WTC11 (cell line): Measurements from ENCODE around the gene PCDHAC2. TPM values are rescaled to one million over a fixed set of nuclear protein-coding genes. Genes with fewer than 3 reads are reported as not detected.

Experiments used
- ATAC-seq: fragments of 200-7000 bp; cut with Tn5 transposase; 2 replicates; pipeline ENCODE4 v1.10.0; 2021; ENCODE audit warnings: mild to moderate bottlenecking, moderate library complexity
- CTCF ChIA-PET: fragments of 300-600 bp; sonication (Branson Sonifier 250); formaldehyde crosslinking; loops from one replicate; lab custom pipeline; 2021; ENCODE audit warnings: antibody characterized with exemption; lab: Charles Lee
- POLR2A ChIA-PET: fragments of 350-600 bp; sonication (Branson Sonifier 250); formaldehyde crosslinking; loops from one replicate; lab custom pipeline; 2021; ENCODE audit warnings: antibody characterized with exemption; lab: Charles Lee
- DNase-seq: peaks from one replicate; pipeline ENCODE4 v3.0.0; 2021; ENCODE audit warnings: low spot score
- H3K27ac Mint-ChIP-seq: 2 replicates; pipeline ENCODE4 v1.8.0; 2021; ENCODE audit warnings: mixed read lengths
- H3K27me3 Mint-ChIP-seq: 2 replicates; pipeline ENCODE4 v1.8.0; 2021; ENCODE audit warnings: low read depth, mild to moderate bottlenecking, moderate library complexity, mixed read lengths
- H3K36me3 Mint-ChIP-seq: 2 replicates; pipeline ENCODE4 v1.8.0; 2021; ENCODE audit warnings: mixed read lengths
- H3K4me1 Mint-ChIP-seq: 2 replicates; pipeline ENCODE4 v1.8.0; 2022; ENCODE audit warnings: mixed read lengths
- H3K4me3 Mint-ChIP-seq: 2 replicates; pipeline ENCODE4 v1.8.0; 2021; ENCODE audit warnings: mild to moderate bottlenecking, moderate library complexity, mixed read lengths
- H3K9me3 Mint-ChIP-seq: 2 replicates; pipeline ENCODE4 v1.8.0; 2021; ENCODE audit warnings: mixed read lengths
- AR ChIP-seq: fragments of 250-450 bp; sonication (Bioruptor Pico); IDR thresholded peaks from 2 replicates; pipeline ENCODE4 v1.9.0; 2021; ENCODE audit warnings: mild to moderate bottlenecking
- ATF6 ChIP-seq: sonication (generic); formaldehyde crosslinking; IDR thresholded peaks from 2 replicates; pipeline ENCODE4 v1.8.1; 2023; ENCODE audit warnings: mild to moderate bottlenecking, missing genetic modification reagents
- CTCF ChIP-seq: fragments of 200-600 bp; IDR thresholded peaks from 2 replicates; pipeline ENCODE4 v1.8.0; 2022; ENCODE audit warnings: antibody characterized with exemption
- ERG ChIP-seq: fragments of 250-450 bp; sonication (Bioruptor Pico); IDR thresholded peaks from 2 replicates; pipeline ENCODE4 v1.8.0; 2021; ENCODE audit warnings: mild to moderate bottlenecking
- FOXP1 ChIP-seq: sonication (generic); formaldehyde crosslinking; IDR thresholded peaks from 2 replicates; pipeline ENCODE4 v1.8.0; 2022; ENCODE audit warnings: missing genetic modification reagents, mild to moderate bottlenecking, moderate library complexity, borderline replicate concordance
- HMGA2 ChIP-seq: fragments of 250-450 bp; sonication (Bioruptor Pico); IDR thresholded peaks from 2 replicates; pipeline ENCODE4 v1.4.0; 2021; ENCODE audit warnings: mild to moderate bottlenecking, moderate library complexity
- HMGXB4 ChIP-seq: sonication (generic); formaldehyde crosslinking; IDR thresholded peaks from 2 replicates; pipeline ENCODE4 v1.8.1; 2023; ENCODE audit warnings: mild to moderate bottlenecking, moderate library complexity, missing genetic modification reagents
- MXD4 ChIP-seq: fragments of 250-450 bp; sonication (Bioruptor Pico); IDR thresholded peaks from 2 replicates; pipeline ENCODE4 v1.8.0; 2021; ENCODE audit warnings: mild to moderate bottlenecking, moderate library complexity, borderline replicate concordance
- NFATC4 ChIP-seq: fragments of 250-450 bp; sonication (Bioruptor Pico); IDR thresholded peaks from 2 replicates; pipeline ENCODE4 v1.9.0; 2021; ENCODE audit warnings: mild to moderate bottlenecking
- NR1H2 ChIP-seq: sonication (generic); formaldehyde crosslinking; IDR thresholded peaks from 2 replicates; pipeline ENCODE4 v1.9.0; 2021; ENCODE audit warnings: mild to moderate bottlenecking, moderate library complexity, missing genetic modification reagents
- RORB ChIP-seq: fragments of 250-450 bp; sonication (Bioruptor Pico); IDR thresholded peaks from 2 replicates; pipeline ENCODE4 v1.9.0; 2021; ENCODE audit warnings: mild to moderate bottlenecking
- SMAD3 ChIP-seq: sonication (generic); formaldehyde crosslinking; IDR thresholded peaks from 2 replicates; pipeline ENCODE4 v1.8.0; 2022; ENCODE audit warnings: missing genetic modification reagents, mild to moderate bottlenecking, borderline replicate concordance
- TEAD4 ChIP-seq: sonication (generic); formaldehyde crosslinking; IDR thresholded peaks from 2 replicates; pipeline ENCODE4 v1.8.0; 2022; ENCODE audit warnings: mild to moderate bottlenecking, missing genetic modification reagents
- TP53 ChIP-seq: sonication (generic); formaldehyde crosslinking; IDR thresholded peaks from 2 replicates; pipeline ENCODE4 v1.8.1; 2023; ENCODE audit warnings: mild to moderate bottlenecking, missing genetic modification reagents
- ZBTB21 ChIP-seq: sonication (generic); formaldehyde crosslinking; IDR thresholded peaks from 2 replicates; pipeline ENCODE4 v1.8.1; 2023; ENCODE audit warnings: mild to moderate bottlenecking, missing genetic modification reagents, borderline replicate concordance
- ZNF263 ChIP-seq: sonication (generic); formaldehyde crosslinking; IDR thresholded peaks from 2 replicates; pipeline ENCODE4 v1.8.1; 2022; ENCODE audit warnings: low read depth, mild to moderate bottlenecking, moderate library complexity, missing genetic modification reagents
- ZNF416 ChIP-seq: fragments of 250-450 bp; sonication (Bioruptor Pico); IDR thresholded peaks from 2 replicates; pipeline ENCODE4 v1.9.0; 2021; ENCODE audit warnings: mild to moderate bottlenecking, inconsistent platforms
- ZNF425 ChIP-seq: fragments of 250-450 bp; sonication (Bioruptor Pico); conservative IDR thresholded peaks from 2 replicates; pipeline ENCODE4 v1.9.0; 2021; ENCODE audit warnings: mild to moderate bottlenecking
- ZSCAN18 ChIP-seq: fragments of 250-450 bp; sonication (Bioruptor Pico); IDR thresholded peaks from 2 replicates; pipeline ENCODE4 v2.1.2; 2022; ENCODE audit warnings: mild to moderate bottlenecking, moderate library complexity
- total RNA-seq: library from RNA; stranded (reverse); gene quantifications from 3 replicates; pipeline ENCODE4 v1.2.3, GENCODE V29; 2021

The PCDHAC2 gene
- total RNA-seq, 1 experiment from 2014 or later: 11.3 TPM

GRCh38 chr5:141002605-141002965 is 36.3 kb downstream of the PCDHAC2 start:
- H3K9me3 Mint-ChIP-seq: no peaks in the 10 kb centered on the region
- POLR2A ChIA-PET: interaction anchor here (0.6 to 3.9 kb wide), 8 partner anchors 13 to 1322 kb away, joined by 3 to 30 read pairs (median 7); partner anchors contain the start of genes PCDHAC1, PCDHAC2 and SPRY4
- CTCF ChIA-PET: interaction anchor here (1.0 to 7.3 kb wide), 8 partner anchors 16 to 127 kb away, joined by 3 to 86 read pairs (median 6); partner anchors contain the start of genes PCDHA13, PCDHAC1, PCDHAC2 and PCDHB2
- H3K27ac Mint-ChIP-seq: peak overlapping the region; percentile 99
- DNase-seq (no peak), ATAC-seq (no peak)
- H3K27me3 Mint-ChIP-seq: no peaks in the 10 kb centered on the region
- TF ChIP-seq NR1H2 (no peak), ERG (no peak), NFATC4 (CRISPR knock-in tag) (no peak), ZNF263 (CRISPR knock-in tag) (no peak), ATF6 (CRISPR knock-in tag) (no peak), CTCF (no peak), HMGXB4 (no peak), AR (CRISPR knock-in tag) (no peak), ZBTB21 (CRISPR knock-in tag) (no peak), ZNF425 (no peak), SMAD3 (CRISPR knock-in tag) (no peak), MXD4 (CRISPR knock-in tag) (no peak), TEAD4 (CRISPR knock-in tag) (no peak), RORB (no peak), ZSCAN18 (no peak), ZNF416 (no peak), FOXP1 (CRISPR knock-in tag) (no peak), HMGA2 (CRISPR knock-in tag) (no peak), TP53 (CRISPR knock-in tag) (no peak)
- H3K4me1 Mint-ChIP-seq: peaks cover 72% of the 10 kb centered on the region
- peak overlapping the region; percentile 85 for H3K4me3 Mint-ChIP-seq
- peaks cover 10% of the 10 kb centered on the region; the same call in 1 of the 2 replicates for H3K36me3 Mint-ChIP-seq
